Fibroblast of skin of left quadriceps (primary cell): ENCODE data around the gene RIMBP3C.
"Not testable (repeated sequence)": the region's sequence is repeated elsewhere in the genome, so short reads cannot be mapped to it uniquely, and the experiment has no call there.

Source experiments
- DNase-seq, 2 experiments: peaks; one replicate each; pipeline ENCODE4 v3.0.0-alpha.2; 2013; ENCODE audit warnings: low read depth in 2 of 2

The RIMBP3C gene

GRCh38 chr22:21526705-21527500 lies 24.4 kb downstream of the RIMBP3C start:
- DNase-seq = not testable (repeated sequence)

- DNase-seq = not testable (repeated sequence)
Observed at GRCh38 chr22:21516970-21517764, 34.1 kb downstream of the RIMBP3C start.

- not testable (repeated sequence) for DNase-seq
Observed at GRCh38 chr22:21516522-21516921, 34.7 kb downstream of the RIMBP3C start.

GRCh38 chr22:21515234-21515633 lies 36.0 kb downstream of the RIMBP3C start:
- DNase-seq = not testable (repeated sequence)

GRCh38 chr22:21514117-21514516 lies 37.1 kb downstream of the RIMBP3C start:
- not testable (repeated sequence) for DNase-seq

GRCh38 chr22:21512022-21512421 lies 39.2 kb downstream of the RIMBP3C start:
- not testable (repeated sequence) for DNase-seq

- not testable (repeated sequence) for DNase-seq
Observed at GRCh38 chr22:21510397-21510796, 40.9 kb downstream of the RIMBP3C start.

GRCh38 chr22:21499623-21500506 lies 51.4 kb downstream of the RIMBP3C start:
- not testable (repeated sequence) for DNase-seq

GRCh38 chr22:21498489-21498888 lies 52.8 kb downstream of the RIMBP3C start:
- not testable (repeated sequence) for DNase-seq

- not testable (repeated sequence) for DNase-seq
Observed at GRCh38 chr22:21497984-21498383, 53.3 kb downstream of the RIMBP3C start.
